Measurements from ENCODE around the gene MKKS.

Gene MKKS

DNA sequence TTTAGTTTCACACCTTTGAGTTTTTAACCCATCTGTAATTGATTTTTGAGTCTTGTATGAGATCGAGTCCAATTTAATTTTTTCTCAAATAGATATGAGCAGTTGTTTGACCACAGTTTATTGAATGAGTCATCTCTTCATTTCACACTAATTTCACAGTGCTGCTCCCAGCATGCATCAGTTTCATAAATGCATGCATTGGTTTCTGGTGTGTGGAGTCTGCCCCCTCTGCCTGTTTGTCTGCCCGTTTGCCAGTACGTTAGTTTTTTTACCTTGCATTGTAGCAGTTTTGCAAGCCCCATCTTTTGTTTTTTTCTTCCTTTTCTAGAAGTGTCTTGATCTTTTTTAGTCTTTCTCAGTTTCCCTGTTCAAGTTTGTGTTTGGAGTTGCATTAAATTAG is 13.0 kb upstream of the MKKS start:
- TF ChIP-seq, protein P1, sequence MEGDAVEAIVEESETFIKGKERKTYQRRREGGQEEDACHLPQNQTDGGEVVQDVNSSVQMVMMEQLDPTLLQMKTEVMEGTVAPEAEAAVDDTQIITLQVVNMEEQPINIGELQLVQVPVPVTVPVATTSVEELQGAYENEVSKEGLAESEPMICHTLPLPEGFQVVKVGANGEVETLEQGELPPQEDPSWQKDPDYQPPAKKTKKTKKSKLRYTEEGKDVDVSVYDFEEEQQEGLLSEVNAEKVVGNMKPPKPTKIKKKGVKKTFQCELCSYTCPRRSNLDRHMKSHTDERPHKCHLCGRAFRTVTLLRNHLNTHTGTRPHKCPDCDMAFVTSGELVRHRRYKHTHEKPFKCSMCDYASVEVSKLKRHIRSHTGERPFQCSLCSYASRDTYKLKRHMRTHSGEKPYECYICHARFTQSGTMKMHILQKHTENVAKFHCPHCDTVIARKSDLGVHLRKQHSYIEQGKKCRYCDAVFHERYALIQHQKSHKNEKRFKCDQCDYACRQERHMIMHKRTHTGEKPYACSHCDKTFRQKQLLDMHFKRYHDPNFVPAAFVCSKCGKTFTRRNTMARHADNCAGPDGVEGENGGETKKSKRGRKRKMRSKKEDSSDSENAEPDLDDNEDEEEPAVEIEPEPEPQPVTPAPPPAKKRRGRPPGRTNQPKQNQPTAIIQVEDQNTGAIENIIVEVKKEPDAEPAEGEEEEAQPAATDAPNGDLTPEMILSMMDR (IDR thresholded peaks at IDR 0.05; ENCODE audit: poor library complexity, severe bottlenecking): peak; percentile 25
- peak; percentile 98 for ATAC-seq (ENCODE audit: low read depth)
- Histone ChIP-seq H3K36me3 (ENCODE audit: low read depth) (0 out of 2 replicates have a peak, but pooled peaks cover 3% of the 10 kb centered on the region), H3K4me1 (ENCODE audit: insufficient read depth, poor library complexity, severe bottlenecking) (peaks cover 13% of the 10 kb centered on the region), H3K27ac (ENCODE audit: poor library complexity, severe bottlenecking) (peak overlapping the region; percentile 21), H3K27me3 (ENCODE audit: insufficient read depth, poor library complexity, severe bottlenecking) (no peaks in the 10 kb centered on the region), H3K4me3 (ENCODE audit: severe bottlenecking) (no peak overlapping the region), H3K9me3 (ENCODE audit: severe bottlenecking) (no peaks in the 10 kb centered on the region)
- no peak for DNase-seq (ENCODE audit: low spot score)

DNA sequence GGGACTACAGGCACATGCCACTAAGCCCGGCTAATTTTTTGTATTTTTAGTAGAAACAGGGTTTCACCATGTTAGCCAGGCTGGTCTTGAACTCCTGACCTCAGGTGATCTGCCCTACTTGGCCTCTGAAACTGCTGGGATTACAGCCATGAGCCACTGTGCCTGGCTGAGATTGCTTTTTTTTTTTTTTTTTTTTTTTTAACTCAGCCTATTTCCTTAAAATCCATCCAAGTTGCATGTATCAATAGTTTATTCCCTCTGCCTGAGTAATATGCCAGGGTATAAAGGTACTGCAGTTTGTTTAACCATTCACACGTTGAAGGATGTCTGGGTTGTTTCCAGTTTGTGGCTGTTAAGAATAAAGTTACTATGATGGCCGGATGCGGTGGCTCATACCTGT is 11.7 kb upstream of the MKKS start:
- Histone ChIP-seq H3K4me1 (ENCODE audit: insufficient read depth, poor library complexity, severe bottlenecking) (peaks cover 11% of the 10 kb centered on the region), H3K9me3 (ENCODE audit: severe bottlenecking) (no peaks in the 10 kb centered on the region), H3K4me3 (ENCODE audit: severe bottlenecking) (no peak overlapping the region), H3K36me3 (ENCODE audit: low read depth) (0 out of 2 replicates have a peak, but pooled peaks cover 3% of the 10 kb centered on the region), H3K27me3 (ENCODE audit: insufficient read depth, poor library complexity, severe bottlenecking) (no peaks in the 10 kb centered on the region), H3K27ac (ENCODE audit: poor library complexity, severe bottlenecking) (no peak overlapping the region)
- TF ChIP-seq, protein P1 (IDR thresholded peaks at IDR 0.05; ENCODE audit: poor library complexity, severe bottlenecking): no peak
- DNase-seq (ENCODE audit: low spot score) (no peak), ATAC-seq (ENCODE audit: low read depth) (no peak)

DNA sequence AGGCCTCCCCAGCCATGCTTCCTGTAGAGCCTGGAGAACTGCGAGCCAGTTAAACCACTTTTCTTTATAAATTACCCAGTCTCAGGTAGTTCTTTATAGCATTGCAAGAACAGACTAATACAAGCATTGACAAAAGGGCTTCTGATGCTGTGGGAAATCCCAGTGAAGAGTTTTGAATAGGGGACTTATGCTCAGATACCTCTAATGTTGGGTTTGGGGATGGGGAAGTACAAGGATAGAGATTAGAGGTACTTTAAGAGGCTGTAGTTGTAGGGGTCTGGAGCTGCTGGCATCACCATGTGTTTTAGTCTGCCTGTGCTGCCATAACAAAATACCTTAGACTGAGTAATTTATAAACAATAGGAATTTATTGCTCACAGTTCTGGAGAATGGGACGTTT is 9.9 kb upstream of the MKKS start:
- Histone ChIP-seq H3K4me3 (ENCODE audit: severe bottlenecking) (no peak overlapping the region), H3K9me3 (ENCODE audit: severe bottlenecking) (no peaks in the 10 kb centered on the region), H3K27me3 (ENCODE audit: insufficient read depth, poor library complexity, severe bottlenecking) (no peaks in the 10 kb centered on the region), H3K4me1 (ENCODE audit: insufficient read depth, poor library complexity, severe bottlenecking) (peaks cover 11% of the 10 kb centered on the region), H3K36me3 (ENCODE audit: low read depth) (peaks cover 6% of the 10 kb centered on the region), H3K27ac (ENCODE audit: poor library complexity, severe bottlenecking) (no peak overlapping the region)
- TF ChIP-seq, protein P1 (IDR thresholded peaks at IDR 0.05; ENCODE audit: poor library complexity, severe bottlenecking): no peak
- ATAC-seq (ENCODE audit: low read depth) (no peak), DNase-seq (ENCODE audit: low spot score) (no peak)

DNA sequence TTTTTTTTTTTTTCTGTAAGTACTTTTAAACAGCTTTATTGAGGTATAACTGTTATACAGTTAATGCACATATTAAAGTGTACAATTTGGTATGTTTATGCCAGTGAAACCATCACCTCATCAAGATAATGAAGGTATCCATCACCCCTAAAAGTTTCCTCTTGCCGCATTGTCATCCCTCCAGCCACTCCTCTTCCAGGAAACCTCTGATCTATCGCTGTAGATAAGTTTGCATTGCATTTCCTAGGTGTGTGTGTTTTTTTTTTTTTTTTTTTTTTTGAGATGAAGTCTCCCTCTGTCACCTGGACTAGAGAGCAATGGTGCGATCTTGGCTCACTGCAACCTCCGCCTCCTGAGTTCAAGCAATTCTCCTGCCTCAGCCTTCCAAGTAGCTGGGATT is 4.2 kb upstream of the MKKS start:
- H3K27me3 ChIP-seq (ENCODE audit: insufficient read depth, poor library complexity, severe bottlenecking): no peaks in the 10 kb centered on the region
- peaks cover 6% of the 10 kb centered on the region for H3K36me3 ChIP-seq (ENCODE audit: low read depth)
- peaks cover 6% of the 10 kb centered on the region for H3K4me1 ChIP-seq (ENCODE audit: insufficient read depth, poor library complexity, severe bottlenecking)
- TF ChIP-seq, protein P1 (IDR thresholded peaks at IDR 0.05; ENCODE audit: poor library complexity, severe bottlenecking): no peak
- H3K4me3 ChIP-seq (ENCODE audit: severe bottlenecking): no peak overlapping the region
- no peaks in the 10 kb centered on the region for H3K9me3 ChIP-seq (ENCODE audit: severe bottlenecking)
- ATAC-seq (ENCODE audit: low read depth) (no peak), DNase-seq (ENCODE audit: low spot score) (no peak)
- no peak overlapping the region for H3K27ac ChIP-seq (ENCODE audit: poor library complexity, severe bottlenecking)

DNA sequence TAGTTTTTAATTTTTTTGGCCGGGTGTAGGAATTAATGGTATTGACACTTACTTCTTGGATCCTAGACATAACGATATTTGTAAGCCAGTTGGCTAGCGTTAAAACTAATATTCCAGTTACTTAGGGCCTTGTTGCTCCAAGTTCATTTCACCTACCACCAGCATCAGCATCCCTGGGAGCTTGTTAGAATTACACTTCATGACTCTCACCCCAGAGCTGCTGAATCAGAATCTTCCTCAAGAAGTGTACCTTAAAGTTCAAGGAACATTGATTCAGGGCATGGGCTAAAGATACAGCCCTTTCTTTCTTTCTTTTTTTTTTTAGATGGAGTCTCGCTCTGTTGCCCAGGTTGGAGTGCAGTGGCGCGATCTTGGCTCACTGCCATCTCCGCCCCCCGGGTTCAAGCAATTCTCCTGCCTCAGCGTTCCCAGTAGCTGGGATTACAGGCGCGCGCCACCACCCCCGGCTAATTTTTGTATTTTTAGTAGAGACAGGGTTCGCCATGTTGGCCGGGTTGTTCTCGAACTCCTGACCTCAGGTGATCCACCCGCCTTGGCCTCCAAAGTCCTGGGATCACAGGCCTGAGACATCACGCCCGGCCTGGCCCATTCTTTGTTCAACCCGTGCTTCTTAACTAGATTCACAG is 2.2 kb upstream of the MKKS start:
- ATAC-seq (ENCODE audit: low read depth): no peak

More for the DNA sequence above, 2.2 kb upstream of the MKKS start:
- Histone ChIP-seq H3K4me3 (ENCODE audit: severe bottlenecking) (peak overlapping the region; percentile 75), H3K36me3 (ENCODE audit: low read depth) (peaks cover 12% of the 10 kb centered on the region), H3K27ac (ENCODE audit: poor library complexity, severe bottlenecking) (peak overlapping the region; percentile 79), H3K4me1 (ENCODE audit: insufficient read depth, poor library complexity, severe bottlenecking) (peaks cover 6% of the 10 kb centered on the region), H3K27me3 (ENCODE audit: insufficient read depth, poor library complexity, severe bottlenecking) (no peaks in the 10 kb centered on the region), H3K9me3 (ENCODE audit: severe bottlenecking) (no peaks in the 10 kb centered on the region)
- DNase-seq (ENCODE audit: low spot score): no peak
- TF ChIP-seq, protein P1 (IDR thresholded peaks at IDR 0.05; ENCODE audit: poor library complexity, severe bottlenecking): no peak
